SH-SY5Y (cell line): ENCODE measurements around the gene STEAP2.

Source experiments
- GATA2 ChIP-seq: IDR thresholded peaks from 2 replicates; pipeline ENCODE4 v1.6.1; 2011; ENCODE audit warnings: mild to moderate bottlenecking, low read depth, low read length
- GATA3 ChIP-seq: IDR thresholded peaks from 2 replicates; pipeline ENCODE4 v1.6.1; 2011; ENCODE audit warnings: low read depth, mild to moderate bottlenecking, low read length, moderate library complexity

- TF ChIP-seq GATA3: no peak
- TF ChIP-seq GATA2: no peak
Measured at GRCh38 chr7:90276033-90276728, 64.6 kb downstream of the STEAP2 start.
